Chondrocyte (in vitro differentiated cells): ENCODE measurements around the gene LTBP1. TPM values are rescaled to one million over a fixed set of nuclear protein-coding genes. Genes with fewer than 3 reads are reported as not detected.

Experiments used
- DNase-seq: peaks from one replicate; pipeline ENCODE4 v3.0.0; 2021; ENCODE audit warnings: mixed read lengths, low spot score
- H3K27ac Mint-ChIP-seq: one replicate; pipeline ENCODE4 v1.8.0; 2021; ENCODE audit warnings: mild to moderate bottlenecking, moderate library complexity, mixed read lengths; ENCODE audit not compliant: unreplicated experiment
- H3K27me3 Mint-ChIP-seq: 2 replicates; pipeline ENCODE4 v1.8.0; 2021; ENCODE audit warnings: low read depth, mixed read lengths
- H3K36me3 Mint-ChIP-seq: 2 replicates; pipeline ENCODE4 v1.8.0; 2021; ENCODE audit warnings: low read depth, mixed read lengths
- H3K4me1 Mint-ChIP-seq: 2 replicates; pipeline ENCODE4 v1.8.0; 2021; ENCODE audit warnings: low read depth, mild to moderate bottlenecking, mixed read lengths
- H3K4me3 Mint-ChIP-seq: one replicate; pipeline ENCODE4 v1.8.0; 2021; ENCODE audit warnings: mild to moderate bottlenecking, moderate library complexity, mixed read lengths; ENCODE audit not compliant: unreplicated experiment
- H3K9me3 Mint-ChIP-seq: 2 replicates; pipeline ENCODE4 v1.8.0; 2021; ENCODE audit warnings: low read depth, mixed read lengths
- CTCF ChIP-seq: fragments of 200-600 bp; sonication (generic); IDR thresholded peaks from 2 replicates; pipeline ENCODE4 v1.5.0; 2021; ENCODE audit warnings: antibody characterized with exemption, mild to moderate bottlenecking, moderate library complexity
- total RNA-seq: library from RNA; stranded (reverse); gene quantifications from 3 replicates; pipeline ENCODE4 v1.2.1, GENCODE V29; 2021

Gene LTBP1
- total RNA-seq, 1 donor from 2014 or later: 398 TPM

GRCh38 chr2:33219850-33220275 is 273.1 kb downstream of the LTBP1 start:
- Mint-ChIP-seq H3K4me3 (no peak overlapping the region), H3K9me3 (no peaks in the 10 kb centered on the region), H3K4me1 (peaks cover 74% of the 10 kb centered on the region), H3K27ac (peak overlapping the region; percentile 84), H3K27me3 (no peaks in the 10 kb centered on the region), H3K36me3 (peaks cover 20% of the 10 kb centered on the region)
- TF ChIP-seq CTCF: no peak
- no peak for DNase-seq

- H3K4me1 Mint-ChIP-seq: peaks cover 73% of the 10 kb centered on the region
- peaks cover 25% of the 10 kb centered on the region for H3K36me3 Mint-ChIP-seq
- H3K27ac Mint-ChIP-seq: peak overlapping the region; percentile 84
- H3K9me3 Mint-ChIP-seq: no peaks in the 10 kb centered on the region
- H3K4me3 Mint-ChIP-seq: no peak overlapping the region
- DNase-seq: no peak
- H3K27me3 Mint-ChIP-seq: no peaks in the 10 kb centered on the region
- no peak for TF ChIP-seq CTCF
These were observed 273.8 kb downstream of the LTBP1 start for GRCh38 chr2:33220533-33220932.

GRCh38 chr2:33221046-33221784 is 274.5 kb downstream of the LTBP1 start:
- Mint-ChIP-seq H3K4me3 (no peak overlapping the region), H3K27me3 (no peaks in the 10 kb centered on the region), H3K9me3 (no peaks in the 10 kb centered on the region), H3K4me1 (peaks cover 69% of the 10 kb centered on the region), H3K36me3 (peaks cover 28% of the 10 kb centered on the region), H3K27ac (peak overlapping the region; percentile 8)
- DNase-seq: no peak
- TF ChIP-seq CTCF: no peak

GRCh38 chr2:33222309-33222708 is 275.6 kb downstream of the LTBP1 start:
- Mint-ChIP-seq H3K36me3 (peaks cover 29% of the 10 kb centered on the region), H3K27ac (no peak overlapping the region), H3K9me3 (no peaks in the 10 kb centered on the region), H3K27me3 (no peaks in the 10 kb centered on the region), H3K4me3 (no peak overlapping the region), H3K4me1 (peaks cover 59% of the 10 kb centered on the region)
- no peak for TF ChIP-seq CTCF
- no peak for DNase-seq

- no peak for TF ChIP-seq CTCF
- Mint-ChIP-seq H3K9me3 (no peaks in the 10 kb centered on the region), H3K4me1 (peaks cover 58% of the 10 kb centered on the region)
These were observed 277.1 kb downstream of the LTBP1 start for GRCh38 chr2:33223856-33224255.

More at GRCh38 chr2:33223856-33224255, 277.1 kb downstream of the LTBP1 start:
- H3K4me3 Mint-ChIP-seq: no peak overlapping the region
- H3K27ac Mint-ChIP-seq: peak overlapping the region; percentile 83
- no peak for DNase-seq
- no peaks in the 10 kb centered on the region for H3K27me3 Mint-ChIP-seq
- H3K36me3 Mint-ChIP-seq: peaks cover 28% of the 10 kb centered on the region
